ENCODE results near the gene BARHL2. TPM values are rescaled to one million over a fixed set of nuclear protein-coding genes. Genes with fewer than 3 reads are reported as not detected.

The BARHL2 gene
- total RNA-seq, 1 experiment from 2014 or later = not detected

DNA sequence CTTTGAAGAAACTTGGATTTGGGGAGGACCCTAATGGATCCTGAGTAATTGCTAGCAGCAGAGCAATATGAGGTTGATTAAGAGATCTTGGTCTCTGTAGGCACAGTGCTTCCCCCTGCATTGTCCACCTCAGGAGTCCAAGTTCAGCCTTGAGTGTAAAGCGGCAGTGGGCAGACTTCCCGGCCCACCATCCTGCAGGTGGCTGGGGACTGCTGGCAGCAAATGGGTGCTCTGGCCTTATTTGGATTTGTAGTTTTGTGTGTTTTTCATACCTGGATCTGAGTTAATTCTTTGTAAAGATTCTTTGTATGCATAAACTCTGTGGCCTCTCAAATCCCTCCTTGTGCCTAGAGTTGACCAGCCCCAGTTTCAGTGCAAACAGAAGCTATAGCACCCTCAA lies 7.6 kb downstream of the BARHL2 start:
- H3K27ac ChIP-seq (ENCODE audit: low read depth, low read length) = no peak overlapping the region
- H3K9me3 ChIP-seq (ENCODE audit: control insufficient read depth in 1 of 2, insufficient read depth in 1 of 2, low read depth in 1 of 2, low read length in 2 of 2) = no peaks in the 10 kb centered on the region
- intact Hi-C loops (cut with micrococcal nuclease) = no loop called here
- H3K79me2 ChIP-seq (ENCODE audit: insufficient read depth, low read length) = no peaks in the 10 kb centered on the region
- H3K4me3 ChIP-seq (replicated peaks in 1 of 2; ENCODE audit: low read depth in 1 of 2, low read length in 2 of 2) = no peak overlapping the region
- CTCF ChIA-PET = no interaction called here
- H3K36me3 ChIP-seq (ENCODE audit: control insufficient read depth in 1 of 2, insufficient read depth in 2 of 2, low read length in 2 of 2) = no peaks in the 10 kb centered on the region
- H3K9me2 ChIP-seq (ENCODE audit: insufficient read depth) = no peaks in the 10 kb centered on the region
- POLR2A ChIA-PET = no interaction called here
- no peak for ATAC-seq
- no peaks in the 10 kb centered on the region for H3K4me1 ChIP-seq (ENCODE audit: control insufficient read depth in 1 of 2, insufficient read depth in 2 of 2, low read length in 2 of 2)
- H4K20me1 ChIP-seq (ENCODE audit: insufficient read depth) = no peaks in the 10 kb centered on the region
- H3K9ac ChIP-seq (ENCODE audit: low read length) = no peak overlapping the region
- RAD21 ChIA-PET (ENCODE audit: low non-redundant PET in 1 of 2, low total read pairs in 2 of 2, uncharacterized antibody in 2 of 2, unreplicated experiment in 2 of 2) = no interaction called here
- DNase-seq (ENCODE audit: low read depth, low spot score) = no peak
- H2AFZ ChIP-seq (ENCODE audit: low read depth, low read length, poor library complexity, severe bottlenecking) = no peak overlapping the region
- no TSS peak for BruUV-seq (replicated peaks)
- no peak for TF ChIP-seq SIN3A (IDR thresholded peaks at IDR 0.05; ENCODE audit: low read depth)
- no peak for TF ChIP-seq CBX3 (IDR thresholded peaks at IDR 0.05; ENCODE audit: low read depth)
- no peak for TF ChIP-seq EZH2phosphoT487 (IDR thresholded peaks at IDR 0.05; ENCODE audit: borderline replicate concordance)
- TF ChIP-seq TCF7L2 (IDR thresholded peaks at IDR 0.05; ENCODE audit: borderline replicate concordance, extremely low read depth, insufficient read depth, insufficient read length) = no peak
- no peak for TF ChIP-seq EGR1 (IDR thresholded peaks at IDR 0.05; ENCODE audit: low read depth)
- no peak for TF ChIP-seq ZNF274 (IDR thresholded peaks at IDR 0.05; ENCODE audit: low read depth, low read length)
- no peak for TF ChIP-seq ELF1 (IDR thresholded peaks at IDR 0.05; ENCODE audit: borderline replicate concordance, low read depth)
- no peak for TF ChIP-seq CEBPB (IDR thresholded peaks at IDR 0.05; ENCODE audit: low read depth)
- TF ChIP-seq SP1 (IDR thresholded peaks at IDR 0.05; ENCODE audit: low read depth) = no peak
- TF ChIP-seq POLR2A (IDR thresholded peaks at IDR 0.05; ENCODE audit: borderline replicate concordance, extremely low read depth, insufficient read depth, insufficient read length) = no peak
- no peak for TF ChIP-seq SRF (IDR thresholded peaks at IDR 0.05; ENCODE audit: low read depth)
- TF ChIP-seq RAD21 (IDR thresholded peaks at IDR 0.05; ENCODE audit: low read depth) = no peak
- H3K27me3 ChIP-seq (ENCODE audit: insufficient read depth, low read length) = peaks cover 22% of the 10 kb centered on the region; the same call in 1 of the 2 replicates
- no peak overlapping the region for H3K4me2 ChIP-seq (ENCODE audit: low read length)

DNA sequence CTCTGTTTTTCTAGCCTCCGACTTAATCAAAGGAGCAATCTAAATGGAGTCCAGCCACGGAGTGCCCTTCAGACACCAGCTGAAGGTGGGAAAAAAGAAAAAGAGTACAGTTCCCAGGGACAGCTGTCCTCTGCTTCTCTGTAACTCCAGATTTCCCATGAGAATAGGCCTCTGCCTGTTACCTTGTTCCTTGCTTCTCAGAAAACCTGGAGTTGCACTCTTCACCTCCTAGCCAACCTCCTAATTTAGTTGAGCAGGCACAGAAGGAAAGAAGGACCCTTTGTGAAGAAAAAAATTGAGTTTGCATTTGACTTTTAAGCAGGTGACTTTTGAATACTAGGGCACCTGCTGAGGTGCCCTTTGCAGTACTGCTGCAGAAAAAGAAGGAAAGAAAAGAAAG lies 8.3 kb downstream of the BARHL2 start:
- Histone ChIP-seq H3K4me3 (replicated peaks in 1 of 2; ENCODE audit: low read depth in 1 of 2, low read length in 2 of 2) (no peak overlapping the region), H4K20me1 (ENCODE audit: insufficient read depth) (no peaks in the 10 kb centered on the region), H3K4me2 (ENCODE audit: low read length) (no peak overlapping the region), H3K79me2 (ENCODE audit: insufficient read depth, low read length) (no peaks in the 10 kb centered on the region), H2AFZ (ENCODE audit: low read depth, low read length, poor library complexity, severe bottlenecking) (no peak overlapping the region), H3K9me2 (ENCODE audit: insufficient read depth) (no peaks in the 10 kb centered on the region), H3K4me1 (ENCODE audit: control insufficient read depth in 1 of 2, insufficient read depth in 2 of 2, low read length in 2 of 2) (no peaks in the 10 kb centered on the region), H3K36me3 (ENCODE audit: control insufficient read depth in 1 of 2, insufficient read depth in 2 of 2, low read length in 2 of 2) (no peaks in the 10 kb centered on the region), H3K27me3 (ENCODE audit: insufficient read depth, low read length) (peaks cover 21% of the 10 kb centered on the region; the same call in 1 of the 2 replicates), H3K9me3 (ENCODE audit: control insufficient read depth in 1 of 2, insufficient read depth in 1 of 2, low read depth in 1 of 2, low read length in 2 of 2) (no peaks in the 10 kb centered on the region), H3K27ac (ENCODE audit: low read depth, low read length) (no peak overlapping the region), H3K9ac (ENCODE audit: low read length) (no peak overlapping the region)
- ChIA-PET POLR2A (no interaction called here), CTCF (interaction anchor here (1.7 kb wide), 1 partner anchor 13 kb away, joined by 7 read pairs; no protein-coding TSS in a partner anchor), RAD21 (ENCODE audit: low non-redundant PET in 1 of 2, low total read pairs in 2 of 2, uncharacterized antibody in 2 of 2, unreplicated experiment in 2 of 2) (no interaction called here)
- BruUV-seq (replicated peaks) = no TSS peak
- ATAC-seq = no peak
- DNase-seq (ENCODE audit: low read depth, low spot score) = no peak
- intact Hi-C loops (cut with micrococcal nuclease) = no loop called here
- no peak for TF ChIP-seq EZH2phosphoT487 (IDR thresholded peaks at IDR 0.05; ENCODE audit: borderline replicate concordance)
- TF ChIP-seq, protein P1, sequence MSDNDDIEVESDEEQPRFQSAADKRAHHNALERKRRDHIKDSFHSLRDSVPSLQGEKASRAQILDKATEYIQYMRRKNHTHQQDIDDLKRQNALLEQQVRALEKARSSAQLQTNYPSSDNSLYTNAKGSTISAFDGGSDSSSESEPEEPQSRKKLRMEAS (IDR thresholded peaks at IDR 0.05) = no peak
- no peak for TF ChIP-seq EZH2 (IDR thresholded peaks at IDR 0.05)
- no peak for TF ChIP-seq POLR2A (IDR thresholded peaks at IDR 0.05; ENCODE audit: borderline replicate concordance, extremely low read depth, insufficient read depth, insufficient read length)
- TF ChIP-seq FOSL1 (IDR thresholded peaks at IDR 0.05; ENCODE audit: low read depth) = no peak
- TF ChIP-seq ELF1 (IDR thresholded peaks at IDR 0.05; ENCODE audit: borderline replicate concordance, low read depth) = no peak
- no peak for TF ChIP-seq SIN3A (IDR thresholded peaks at IDR 0.05; ENCODE audit: low read depth)
- no peak for TF ChIP-seq ZNF274 (IDR thresholded peaks at IDR 0.05; ENCODE audit: low read depth, low read length)
- TF ChIP-seq YY1 (IDR thresholded peaks at IDR 0.05; ENCODE audit: extremely low read depth, insufficient replicate concordance, low read depth, low read length) = no peak
- no peak for TF ChIP-seq CBX3 (IDR thresholded peaks at IDR 0.05; ENCODE audit: low read depth)
